Heart left ventricle (tissue), 13 donors: ENCODE measurements around the gene FURIN.
A peak's percentile ranks its signal among the peaks of the same experiment; 100 is the strongest.

Experiments
- CTCF ChIP-seq, 12 donors: fragments of 200-600 bp; sonication (generic) in 4 of 12; IDR thresholded peaks; one replicate each; pipeline versions ENCODE4 v1.5.0 to v1.8.0; 2018 to 2022; ENCODE audit warnings: antibody characterized with exemption in 12 of 12, mild to moderate bottlenecking in 5 of 12
- POLR2A ChIP-seq, 2 donors: fragments of 450-650 bp; IDR thresholded peaks; one replicate each; pipeline ENCODE4 v1.6.1; 2017; ENCODE audit warnings: antibody characterized with exemption in 2 of 2, mild to moderate bottlenecking in 2 of 2, moderate library complexity in 2 of 2
- donor health status: ischemic (EF 13 %, LVEDD 7.1; RV severe dilation, severe dysfunction).
- donor health status: DM: no; HTN: yes; CAD: no.
- donor health status: DM: no; HTN: no; CAD: no.
- donor health status: ischemic (EF 25% LVEDD 6.9; RV normal size, moderate dysfunction).
- donor health status: ischemic (EF 25% LVEDD 5.7; RV mildly dilated, moderate dysfunction).
- donor health status: ischemic (EF 35%, LVEDD 5.7; RV mildly dilated, moderate dysfunction).
- donor health status: nonischemic (EF 11% LVEDD 7.7; RV severe dilation, severe dysfunction).
- donor health status: DM: yes; HTN: yes; CAD: no.
- donor health status: PGD.
- donor health status: ischemic (EF 29% LVEDD 5.4; RV normal size, mild dysfunction).
- donor health status: nonischemic (EF 23%, LVEDD 6.1; RV moderate dilation, normal function).

- peak in 1 of 2 donors; percentile 60 for TF ChIP-seq POLR2A (IDR thresholded peaks at IDR 0.05)
- TF ChIP-seq CTCF (IDR thresholded peaks at IDR 0.05): peak; percentile 60 to 95 (median 78)
Measured at GRCh38 chr15:90902040-90902839, 33.9 kb downstream of the FURIN start.
